SH-SY5Y (cell line): ENCODE data around the gene TRIM56.

Experiments
- GATA2 ChIP-seq: IDR thresholded peaks from 2 replicates; pipeline ENCODE4 v1.6.1; 2011; ENCODE audit warnings: mild to moderate bottlenecking, low read depth, low read length
- GATA3 ChIP-seq: IDR thresholded peaks from 2 replicates; pipeline ENCODE4 v1.6.1; 2011; ENCODE audit warnings: low read depth, mild to moderate bottlenecking, low read length, moderate library complexity

- TF ChIP-seq GATA3 (no peak), GATA2 (no peak)
Observed at GRCh38 chr7:101058355-101058754, 26.9 kb upstream of the TRIM56 start.
